ENCODE measurements around the gene METRNL.

GRCh38 chr17:83109793-83110645 lies 30.6 kb downstream of the METRNL start:
- TF ChIP-seq EP300 (conservative IDR thresholded peaks at IDR 0.05; ENCODE audit: poor library complexity, severe bottlenecking) (no peak), TAF1 (IDR thresholded peaks at IDR 0.05; ENCODE audit: low read depth) (no peak), POLR2AphosphoS5 (IDR thresholded peaks at IDR 0.05) (no peak)
- TF ChIP-seq, protein P1, sequence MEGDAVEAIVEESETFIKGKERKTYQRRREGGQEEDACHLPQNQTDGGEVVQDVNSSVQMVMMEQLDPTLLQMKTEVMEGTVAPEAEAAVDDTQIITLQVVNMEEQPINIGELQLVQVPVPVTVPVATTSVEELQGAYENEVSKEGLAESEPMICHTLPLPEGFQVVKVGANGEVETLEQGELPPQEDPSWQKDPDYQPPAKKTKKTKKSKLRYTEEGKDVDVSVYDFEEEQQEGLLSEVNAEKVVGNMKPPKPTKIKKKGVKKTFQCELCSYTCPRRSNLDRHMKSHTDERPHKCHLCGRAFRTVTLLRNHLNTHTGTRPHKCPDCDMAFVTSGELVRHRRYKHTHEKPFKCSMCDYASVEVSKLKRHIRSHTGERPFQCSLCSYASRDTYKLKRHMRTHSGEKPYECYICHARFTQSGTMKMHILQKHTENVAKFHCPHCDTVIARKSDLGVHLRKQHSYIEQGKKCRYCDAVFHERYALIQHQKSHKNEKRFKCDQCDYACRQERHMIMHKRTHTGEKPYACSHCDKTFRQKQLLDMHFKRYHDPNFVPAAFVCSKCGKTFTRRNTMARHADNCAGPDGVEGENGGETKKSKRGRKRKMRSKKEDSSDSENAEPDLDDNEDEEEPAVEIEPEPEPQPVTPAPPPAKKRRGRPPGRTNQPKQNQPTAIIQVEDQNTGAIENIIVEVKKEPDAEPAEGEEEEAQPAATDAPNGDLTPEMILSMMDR (IDR thresholded peaks at IDR 0.05; ENCODE audit: poor library complexity, severe bottlenecking) = no peak
- TF ChIP-seq, protein P2, sequence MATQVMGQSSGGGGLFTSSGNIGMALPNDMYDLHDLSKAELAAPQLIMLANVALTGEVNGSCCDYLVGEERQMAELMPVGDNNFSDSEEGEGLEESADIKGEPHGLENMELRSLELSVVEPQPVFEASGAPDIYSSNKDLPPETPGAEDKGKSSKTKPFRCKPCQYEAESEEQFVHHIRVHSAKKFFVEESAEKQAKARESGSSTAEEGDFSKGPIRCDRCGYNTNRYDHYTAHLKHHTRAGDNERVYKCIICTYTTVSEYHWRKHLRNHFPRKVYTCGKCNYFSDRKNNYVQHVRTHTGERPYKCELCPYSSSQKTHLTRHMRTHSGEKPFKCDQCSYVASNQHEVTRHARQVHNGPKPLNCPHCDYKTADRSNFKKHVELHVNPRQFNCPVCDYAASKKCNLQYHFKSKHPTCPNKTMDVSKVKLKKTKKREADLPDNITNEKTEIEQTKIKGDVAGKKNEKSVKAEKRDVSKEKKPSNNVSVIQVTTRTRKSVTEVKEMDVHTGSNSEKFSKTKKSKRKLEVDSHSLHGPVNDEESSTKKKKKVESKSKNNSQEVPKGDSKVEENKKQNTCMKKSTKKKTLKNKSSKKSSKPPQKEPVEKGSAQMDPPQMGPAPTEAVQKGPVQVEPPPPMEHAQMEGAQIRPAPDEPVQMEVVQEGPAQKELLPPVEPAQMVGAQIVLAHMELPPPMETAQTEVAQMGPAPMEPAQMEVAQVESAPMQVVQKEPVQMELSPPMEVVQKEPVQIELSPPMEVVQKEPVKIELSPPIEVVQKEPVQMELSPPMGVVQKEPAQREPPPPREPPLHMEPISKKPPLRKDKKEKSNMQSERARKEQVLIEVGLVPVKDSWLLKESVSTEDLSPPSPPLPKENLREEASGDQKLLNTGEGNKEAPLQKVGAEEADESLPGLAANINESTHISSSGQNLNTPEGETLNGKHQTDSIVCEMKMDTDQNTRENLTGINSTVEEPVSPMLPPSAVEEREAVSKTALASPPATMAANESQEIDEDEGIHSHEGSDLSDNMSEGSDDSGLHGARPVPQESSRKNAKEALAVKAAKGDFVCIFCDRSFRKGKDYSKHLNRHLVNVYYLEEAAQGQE (IDR thresholded peaks at IDR 0.05; ENCODE audit: borderline replicate concordance) = no peak
